Measurements from ENCODE around the gene HPN.
"Not testable (repeated sequence)": the region's sequence is repeated elsewhere in the genome, so short reads cannot be mapped to it uniquely, and the experiment has no call there.

The HPN gene

DNA sequence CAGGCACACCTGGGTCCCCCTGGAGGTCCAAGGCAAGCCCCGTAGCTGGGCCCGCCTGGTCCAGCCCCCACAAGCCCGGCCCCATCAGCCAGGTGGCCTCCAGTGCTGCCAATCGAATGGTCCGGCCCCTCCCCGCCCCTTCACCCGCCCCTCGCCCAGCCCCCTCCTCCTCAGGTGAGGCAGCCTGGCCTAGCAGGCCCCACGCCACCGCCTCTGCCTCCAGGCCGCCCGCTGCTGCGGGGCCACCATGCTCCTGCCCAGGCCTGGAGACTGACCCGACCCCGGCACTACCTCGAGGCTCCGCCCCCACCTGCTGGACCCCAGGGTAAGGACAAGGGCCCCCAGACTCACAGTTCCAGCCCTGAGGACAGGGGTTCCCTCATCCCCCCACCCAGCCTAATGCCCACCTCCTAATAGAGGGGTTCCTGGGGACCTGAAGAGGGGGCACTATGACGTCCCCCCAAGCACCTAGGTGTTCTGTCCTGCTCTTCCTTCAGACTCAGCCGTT is at the start of gene HPN:
Gene HPN, plus strand, starts transcription at position 174 of the 508 bp plus-strand sequence. CDS start 786 bp downstream, outside the sequence.
- no peak for DNase-seq (ENCODE audit: low read depth in 3 of 3)

DNA sequence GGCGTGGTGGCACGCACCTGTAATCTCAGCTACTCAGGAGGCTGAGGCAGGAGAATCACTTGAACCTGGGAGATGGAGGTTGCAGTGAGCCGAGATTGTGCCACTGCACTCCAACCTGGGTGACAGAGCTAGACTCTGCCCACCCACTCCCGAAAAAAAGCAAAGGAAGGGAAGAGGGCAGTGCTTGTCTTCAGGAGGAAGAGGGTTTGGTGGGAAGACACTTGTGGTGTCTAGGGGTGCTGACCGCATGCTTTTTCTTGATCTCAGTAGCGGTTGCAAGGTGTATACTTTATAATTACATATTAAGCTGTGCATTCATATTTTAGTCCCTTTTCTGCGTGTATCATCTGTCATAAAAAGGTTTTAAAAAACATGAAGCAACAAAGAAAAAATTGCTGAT is 48.9 kb upstream of the HPN start:
- DNase-seq (ENCODE audit: low read depth in 3 of 3) = not testable (repeated sequence)

GRCh38 chr19:34994286-34994642 is 47.3 kb upstream of the HPN start:
- no peak for DNase-seq (ENCODE audit: low read depth in 3 of 3)

DNA sequence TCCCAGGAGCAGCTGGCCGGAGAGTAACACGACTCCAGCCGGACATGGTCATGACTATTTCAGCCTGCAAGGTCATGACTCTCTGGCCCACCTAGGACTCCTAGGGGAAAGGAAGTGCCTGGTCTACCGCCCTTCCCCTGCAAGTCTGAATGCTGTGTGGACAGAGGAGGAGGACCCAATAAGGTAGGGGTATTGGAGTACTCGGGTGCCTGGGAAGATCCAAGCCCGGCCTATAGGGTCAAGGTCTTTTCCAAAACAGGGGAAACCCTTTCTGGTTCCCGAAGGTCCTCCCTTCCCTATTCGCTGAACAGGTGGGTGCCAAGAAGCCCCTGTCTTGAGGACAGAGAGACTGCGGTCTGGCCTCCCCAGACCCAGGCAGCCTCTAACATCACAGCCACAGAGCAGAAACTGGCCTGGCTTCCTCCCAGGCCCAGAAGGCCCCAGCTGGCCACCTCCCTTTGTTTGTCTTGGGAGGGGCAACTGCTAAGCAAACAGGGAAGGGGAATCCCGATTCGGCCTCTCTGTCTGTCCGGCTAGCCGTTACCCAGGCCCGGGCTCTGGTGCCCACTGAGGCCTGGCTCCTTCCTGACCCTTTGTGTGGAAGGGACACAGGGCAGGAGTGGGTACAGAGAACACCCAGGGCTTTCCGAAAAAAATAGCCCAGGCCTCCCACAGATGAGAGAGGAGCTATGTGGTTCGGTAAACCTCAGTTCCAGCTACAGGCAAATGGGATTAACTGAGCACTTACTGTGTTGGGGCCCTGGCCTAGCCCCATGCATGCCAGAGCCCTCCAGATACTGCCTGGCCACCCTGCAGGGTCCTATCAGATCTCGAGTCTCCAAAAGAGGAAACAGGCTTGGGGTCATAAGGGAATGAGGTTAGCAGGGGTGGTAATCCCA is 46.6 kb upstream of the HPN start:
- DNase-seq (ENCODE audit: low read depth in 3 of 3) = no peak

DNA sequence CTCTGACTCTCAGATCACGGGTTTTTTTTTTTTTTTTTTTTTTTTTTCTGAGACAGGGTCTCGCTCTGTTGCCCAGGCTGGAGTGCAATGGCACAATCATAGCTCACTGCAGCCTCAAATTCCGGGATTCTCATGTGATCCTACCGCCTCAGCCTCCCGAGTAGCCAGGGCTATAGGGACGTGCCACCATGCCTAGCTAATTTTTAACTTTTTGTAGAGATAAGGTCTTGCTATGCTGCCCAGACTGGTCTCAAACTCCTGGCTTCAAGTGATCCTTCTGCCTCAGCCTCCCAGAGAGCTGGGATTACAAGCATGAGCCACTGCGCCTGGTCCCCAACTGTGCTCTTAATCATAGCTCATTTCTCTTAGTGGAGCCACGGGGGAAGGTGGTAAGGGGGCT is 46.0 kb upstream of the HPN start:
- DNase-seq (ENCODE audit: low read depth in 3 of 3) = no peak

DNA sequence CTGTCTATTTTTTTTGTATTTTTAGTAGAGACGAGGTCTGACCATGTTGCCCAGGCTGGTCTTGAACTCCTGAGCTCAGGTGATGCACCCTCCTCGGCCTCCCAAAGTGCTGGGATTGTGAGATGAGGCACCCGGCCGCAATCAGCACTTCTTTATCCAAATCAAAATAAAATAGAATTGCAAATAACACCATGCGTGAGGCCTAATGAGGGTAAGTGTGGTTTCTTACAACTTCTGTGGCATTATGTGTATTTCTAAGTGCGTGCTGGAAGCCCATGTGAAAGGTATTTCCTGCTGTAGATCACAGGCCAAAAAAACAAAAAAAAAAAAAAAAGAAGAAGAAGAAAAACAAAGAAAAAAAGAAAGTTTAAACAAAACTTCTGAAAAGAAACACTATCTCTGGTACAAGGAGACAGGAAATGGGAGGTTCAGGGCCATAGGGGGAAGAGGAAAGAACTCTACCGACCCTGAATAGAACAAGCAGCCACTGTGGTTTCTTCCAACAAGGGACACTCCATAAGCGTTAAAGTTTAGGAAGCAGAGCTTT is 44.4 kb upstream of the HPN start:
- DNase-seq (ENCODE audit: low read depth in 3 of 3) = no peak

DNA sequence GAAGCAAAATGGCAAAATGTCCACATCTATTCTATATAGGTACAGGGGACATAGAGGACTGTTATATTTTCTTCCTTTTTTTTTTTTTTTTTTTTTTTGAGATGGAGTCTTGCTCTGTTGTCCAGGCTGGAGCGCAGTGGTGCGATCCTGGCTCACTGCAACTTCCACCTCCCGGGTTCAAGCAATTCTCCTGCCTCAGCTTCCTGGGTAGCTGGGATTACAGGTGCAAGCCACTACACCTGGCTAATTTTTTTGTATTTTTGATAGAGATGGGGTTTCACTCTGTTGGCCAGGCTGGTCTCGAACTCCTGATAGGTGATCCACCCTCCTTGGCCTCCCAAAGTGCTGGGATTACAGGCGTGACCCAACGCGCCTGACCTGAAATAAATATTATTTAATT is 43.3 kb upstream of the HPN start:
- not testable (repeated sequence) for DNase-seq (ENCODE audit: low read depth in 3 of 3)

GRCh38 chr19:34998777-34999497 is 42.6 kb upstream of the HPN start:
- DNase-seq (ENCODE audit: low read depth in 3 of 3) = no peak

- DNase-seq (ENCODE audit: low read depth in 3 of 3) = peak; percentile 50 to 62 (median 60)
These were observed 41.8 kb upstream of the HPN start, which contains the start of gene GRAMD1A for GRCh38 chr19:34999498-35000337. Gene GRAMD1A, plus strand, starts transcription at chr19:35000323. Its CDS starts 156 bp downstream, at chr19:35000479.

GRCh38 chr19:35000338-35000646 is 41.2 kb upstream of the HPN start:
- DNase-seq (ENCODE audit: low read depth in 3 of 3) = no peak

- DNase-seq (ENCODE audit: low read depth in 3 of 3) = peak in 1 of 3 experiments; percentile 34
These were observed 40.6 kb upstream of the HPN start for GRCh38 chr19:35000647-35001501.

- DNase-seq (ENCODE audit: low read depth in 3 of 3) = no peak
These were observed 39.4 kb upstream of the HPN start for GRCh38 chr19:35002037-35002535.

- DNase-seq (ENCODE audit: low read depth in 3 of 3) = no peak
These were observed 36.8 kb upstream of the HPN start for GRCh38 chr19:35004517-35005255.

DNA sequence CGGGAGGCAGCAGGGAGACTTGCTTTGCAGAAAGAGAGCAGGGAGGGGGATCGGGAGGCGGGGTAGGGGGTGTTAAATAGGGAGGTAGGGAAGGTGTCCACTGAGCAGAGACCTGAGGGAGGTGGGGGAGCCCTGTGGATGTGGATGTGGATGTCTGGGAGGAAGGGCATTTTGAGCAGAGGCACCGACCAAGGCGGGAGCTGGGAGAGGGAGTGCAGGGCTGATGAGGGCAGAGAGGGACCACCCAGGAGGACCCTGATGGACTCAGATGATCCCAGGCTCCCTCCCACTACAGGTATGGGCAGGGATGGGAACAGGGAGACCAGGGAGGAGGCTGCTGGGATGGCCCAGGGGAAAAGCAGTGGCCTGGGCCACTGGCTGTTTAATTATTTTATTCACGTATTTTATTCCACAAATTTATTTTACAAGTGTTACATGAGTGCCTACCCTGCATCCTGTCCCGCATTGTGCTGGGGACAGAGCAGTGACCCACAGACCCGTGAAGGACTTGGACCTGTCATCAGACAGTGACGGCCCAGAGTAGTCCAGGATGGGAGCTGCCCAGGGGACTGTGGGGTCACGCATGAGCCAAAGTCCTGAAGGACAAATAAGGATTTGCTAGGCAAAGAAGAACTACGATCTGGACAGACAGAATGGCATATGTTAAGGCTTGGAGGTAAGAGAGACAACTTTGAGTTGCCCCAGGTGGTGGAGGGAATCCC is 36.1 kb upstream of the HPN start:
- no peak for DNase-seq (ENCODE audit: low read depth in 3 of 3)

- not testable (repeated sequence) for DNase-seq (ENCODE audit: low read depth in 3 of 3)
These were observed 35.5 kb upstream of the HPN start for GRCh38 chr19:35006007-35006341.

GRCh38 chr19:35006342-35006998 is 35.1 kb upstream of the HPN start:
- DNase-seq (ENCODE audit: low read depth in 3 of 3) = no peak

GRCh38 chr19:35006999-35007365 is 34.5 kb upstream of the HPN start:
- DNase-seq (ENCODE audit: low read depth in 3 of 3) = no peak

DNA sequence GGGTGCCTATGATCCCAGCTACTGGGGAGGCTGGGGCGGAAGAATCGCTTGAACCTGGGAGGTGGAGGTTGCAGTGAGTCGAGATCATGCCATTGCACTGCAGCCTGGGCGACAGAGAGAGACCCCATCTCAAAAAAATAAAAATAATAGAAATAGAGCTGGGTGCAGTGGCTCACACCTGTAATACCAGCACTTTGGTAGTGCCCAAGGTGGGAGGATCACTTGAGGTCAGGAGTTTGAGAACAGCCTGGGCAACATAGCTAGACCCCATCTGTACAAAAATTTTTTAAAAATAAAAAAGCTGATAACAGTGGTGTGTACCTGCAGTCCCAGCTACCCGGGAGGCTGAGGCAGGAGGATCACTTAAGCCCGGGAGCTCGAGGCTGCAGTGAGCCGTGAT is 34.1 kb upstream of the HPN start:
- DNase-seq (ENCODE audit: low read depth in 3 of 3) = not testable (repeated sequence)

- no peak for DNase-seq (ENCODE audit: low read depth in 3 of 3)
These were observed 32.6 kb upstream of the HPN start for GRCh38 chr19:35008891-35009341.
